NCI-H1930 (cell line): ENCODE data around the gene UBE2D4.
A peak's percentile ranks its signal among the peaks of the same experiment; 100 is the strongest.
"Not testable (repeated sequence)": the region's sequence is repeated elsewhere in the genome, so short reads cannot be mapped to it uniquely, and the experiment has no call there.

ENCODE experiments used
- DNase-seq, 2 experiments: peaks; one replicate each; lab custom pipeline; 2025; lab: John Stamatoyannopoulos, UW

Gene UBE2D4

GRCh38 chr7:43925984-43926797, at the start of gene UBE2D4:
Gene UBE2D4 (plus strand): TSS chr7:43926436. CDS start chr7:43926533, 97 bp downstream.
- peak; percentile 74 to 82 for DNase-seq

- DNase-seq = no peak
These were observed 49.1 kb upstream of the UBE2D4 start for GRCh38 chr7:43876976-43877745.

DNA sequence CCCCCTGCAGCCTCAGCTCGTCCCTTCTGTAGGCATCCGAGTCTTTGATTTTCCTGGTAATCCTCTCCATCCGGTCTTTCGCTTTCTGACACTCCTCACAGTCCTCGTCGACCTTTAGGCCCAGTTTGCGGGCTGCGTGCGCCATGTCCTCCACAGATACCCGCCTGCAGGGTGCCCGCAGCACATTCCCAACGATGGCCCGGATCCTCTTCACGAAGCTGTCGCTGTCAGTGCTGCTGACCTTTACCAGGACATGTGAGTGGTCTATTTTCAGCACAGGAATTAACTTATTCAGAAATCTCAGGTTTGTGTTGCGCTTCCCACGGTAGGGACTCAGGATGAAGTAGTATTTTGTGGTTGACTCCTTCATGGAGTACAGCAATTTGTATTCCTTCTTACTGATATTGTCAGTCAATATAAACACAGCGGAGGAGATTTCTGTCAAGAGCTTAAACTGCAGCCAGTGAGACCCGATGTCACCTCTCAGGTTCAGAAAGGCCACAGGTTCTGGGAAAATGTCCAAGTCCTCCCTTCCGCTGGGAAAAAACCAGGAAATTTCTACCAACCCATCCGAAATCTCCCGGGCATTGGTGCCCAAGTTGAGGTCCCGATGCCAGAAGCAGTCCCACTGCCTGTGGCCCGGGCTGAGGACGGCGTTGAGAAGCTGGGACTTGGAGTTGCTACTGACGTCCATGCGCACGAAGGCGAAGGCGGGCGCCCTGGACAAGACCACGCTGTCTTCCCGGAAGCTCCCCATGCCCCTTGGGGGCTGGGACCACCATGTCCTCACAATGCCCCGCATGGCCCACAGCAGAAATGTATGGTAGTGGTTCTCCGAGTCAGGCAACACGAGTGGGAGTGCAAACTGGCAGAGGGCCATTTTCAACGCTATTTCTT, 48.0 kb upstream of the UBE2D4 start:
- DNase-seq = no peak

GRCh38 chr7:43878867-43879266, 47.4 kb upstream of the UBE2D4 start:
- DNase-seq = no peak

DNA sequence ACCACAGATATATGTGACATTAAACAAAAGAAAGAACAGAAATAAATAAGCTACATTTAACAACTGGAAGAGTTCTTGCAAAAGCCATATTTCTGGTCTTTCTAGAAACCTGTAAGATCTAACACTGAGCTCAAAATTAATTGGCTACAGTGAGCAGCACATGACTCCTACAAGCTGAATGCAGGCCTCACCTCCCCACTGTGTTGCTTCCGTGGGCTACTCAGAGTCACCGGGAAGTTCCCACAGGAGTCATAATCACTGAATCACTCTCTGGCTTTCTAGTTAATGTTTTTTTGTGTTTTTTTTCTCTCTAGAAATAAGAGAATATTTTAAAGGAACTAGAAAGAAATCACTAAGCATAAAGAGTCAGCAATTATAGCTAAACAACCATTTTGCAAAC, 46.8 kb upstream of the UBE2D4 start:
- no peak for DNase-seq

GRCh38 chr7:43880596-43880995, 45.6 kb upstream of the UBE2D4 start:
- DNase-seq = no peak

DNA sequence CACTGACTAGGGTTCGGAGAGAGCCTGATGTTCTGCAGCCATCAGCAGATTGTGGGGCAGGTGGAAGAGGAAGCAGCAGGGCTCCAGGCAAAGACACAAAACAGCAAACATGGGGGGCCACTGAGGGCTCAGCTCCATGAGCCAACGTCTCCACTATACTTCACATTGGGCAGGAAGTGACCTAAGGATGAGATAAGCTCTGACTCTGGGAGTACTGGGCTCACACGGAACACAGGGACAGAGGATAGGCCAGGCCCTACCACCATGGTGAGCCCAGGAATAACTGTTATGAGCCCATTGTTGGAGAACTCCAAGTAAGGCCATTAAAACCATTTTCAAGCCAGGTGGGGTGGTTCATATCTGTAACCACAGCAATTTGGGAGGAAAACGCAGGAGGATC, 42.0 kb upstream of the UBE2D4 start:
- no peak for DNase-seq

- no peak for DNase-seq
These were observed 41.6 kb upstream of the UBE2D4 start for GRCh38 chr7:43884617-43885016.

- no peak for DNase-seq
These were observed 37.0 kb upstream of the UBE2D4 start for GRCh38 chr7:43888993-43889945.

- DNase-seq = no peak
These were observed 35.8 kb upstream of the UBE2D4 start for GRCh38 chr7:43890468-43890867.

GRCh38 chr7:43891069-43891955, 34.9 kb upstream of the UBE2D4 start:
- DNase-seq = no peak

DNA sequence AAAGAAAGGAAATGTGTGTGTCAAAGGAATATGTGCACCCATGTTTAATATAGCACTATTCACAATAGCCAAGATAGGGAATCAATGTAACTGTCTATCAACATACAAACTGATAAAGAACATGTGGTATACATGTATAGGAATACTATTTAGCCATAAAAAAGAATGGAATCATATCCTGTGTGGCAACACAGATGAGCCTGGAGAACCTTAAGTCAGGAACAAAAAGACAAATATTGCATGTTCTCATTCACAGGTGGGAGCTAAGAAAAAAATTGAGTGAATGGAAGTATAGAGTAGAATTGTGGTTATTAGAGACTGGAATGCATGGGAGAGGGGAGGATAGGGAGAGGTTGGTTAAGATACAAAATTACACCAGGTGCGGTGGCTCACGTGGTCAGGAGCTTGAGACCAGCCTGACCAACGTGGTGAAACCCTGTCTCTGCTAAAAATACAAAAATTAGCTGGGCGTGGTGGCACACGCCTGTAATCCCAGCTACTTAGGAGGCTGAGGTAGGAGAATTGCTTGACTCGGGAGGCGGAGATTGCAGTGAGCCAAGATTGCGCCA, 30.3 kb upstream of the UBE2D4 start:
- DNase-seq = no peak

DNA sequence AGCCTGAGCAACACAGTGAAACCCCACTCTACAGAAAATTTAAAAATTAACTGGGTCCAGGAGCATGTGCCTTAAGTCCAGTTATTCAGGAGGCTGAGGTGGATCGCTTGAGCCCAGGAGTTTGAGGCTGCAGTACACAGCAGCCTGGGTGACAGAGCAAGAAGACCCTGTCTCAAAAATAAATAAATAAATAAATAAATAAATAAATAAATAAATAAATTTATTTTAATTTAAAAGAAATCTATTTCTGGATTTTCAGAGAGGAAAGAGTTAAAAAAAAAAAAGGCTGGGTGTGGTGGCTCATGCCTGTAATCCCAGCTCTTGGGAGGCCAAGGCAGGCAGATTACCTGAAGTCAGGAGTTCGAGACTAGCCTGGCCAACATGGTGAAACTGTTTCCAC, 27.7 kb upstream of the UBE2D4 start:
- DNase-seq = not testable (repeated sequence)

DNA sequence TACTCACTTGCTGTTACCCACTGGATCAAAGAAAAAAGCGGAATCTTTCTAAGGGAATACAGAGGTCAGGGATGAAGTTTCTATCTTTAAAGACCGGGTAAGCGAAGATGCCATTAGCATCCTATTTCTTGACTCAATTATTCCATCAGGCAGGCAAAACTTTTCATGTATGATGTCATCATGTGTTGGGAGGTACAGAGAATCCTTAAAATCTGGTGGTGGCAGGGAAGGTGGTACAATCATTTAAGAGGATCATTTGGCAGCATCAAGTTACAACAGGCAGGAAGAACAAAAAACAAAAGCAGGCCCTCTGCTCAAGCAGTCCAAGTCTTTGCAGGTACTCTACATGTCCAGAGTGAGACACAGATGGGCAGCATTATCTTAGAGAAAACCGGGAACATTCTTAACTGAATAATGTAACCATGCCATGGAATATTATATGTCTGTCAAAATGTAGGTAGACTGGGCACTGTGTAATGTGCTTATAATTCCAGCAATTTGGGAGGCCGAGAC, 23.6 kb upstream of the UBE2D4 start:
- DNase-seq = no peak

DNA sequence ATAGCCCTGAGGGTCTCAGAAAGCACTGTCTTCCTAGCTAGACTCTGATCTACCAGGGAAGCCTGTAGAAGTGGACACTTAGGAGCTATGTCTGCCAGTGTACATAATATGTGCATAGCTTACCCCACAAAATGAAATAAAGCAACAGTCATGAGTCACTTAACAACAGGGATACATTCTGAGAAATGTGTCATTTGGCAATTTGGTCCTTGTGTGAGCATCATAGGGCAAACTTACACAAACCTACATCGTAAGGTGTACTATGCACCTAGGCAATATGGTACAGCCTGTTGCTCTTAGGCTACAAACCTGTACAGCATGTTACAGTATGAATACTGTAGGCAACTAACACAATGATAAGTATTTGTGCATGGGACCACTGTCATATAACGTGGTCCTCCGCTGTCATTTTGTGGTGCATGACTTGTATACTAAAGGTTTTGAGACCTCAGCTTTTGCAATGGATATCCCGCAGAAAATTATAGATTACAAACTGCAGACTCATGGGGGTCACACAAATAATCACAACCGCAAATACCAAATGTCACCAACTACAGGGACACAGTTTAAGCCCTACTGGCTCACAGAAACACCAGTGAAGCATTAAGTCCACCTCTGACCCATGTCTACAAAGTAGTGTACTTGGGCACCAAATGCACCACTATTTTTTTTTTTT, 21.6 kb upstream of the UBE2D4 start:
- no peak for DNase-seq

DNA sequence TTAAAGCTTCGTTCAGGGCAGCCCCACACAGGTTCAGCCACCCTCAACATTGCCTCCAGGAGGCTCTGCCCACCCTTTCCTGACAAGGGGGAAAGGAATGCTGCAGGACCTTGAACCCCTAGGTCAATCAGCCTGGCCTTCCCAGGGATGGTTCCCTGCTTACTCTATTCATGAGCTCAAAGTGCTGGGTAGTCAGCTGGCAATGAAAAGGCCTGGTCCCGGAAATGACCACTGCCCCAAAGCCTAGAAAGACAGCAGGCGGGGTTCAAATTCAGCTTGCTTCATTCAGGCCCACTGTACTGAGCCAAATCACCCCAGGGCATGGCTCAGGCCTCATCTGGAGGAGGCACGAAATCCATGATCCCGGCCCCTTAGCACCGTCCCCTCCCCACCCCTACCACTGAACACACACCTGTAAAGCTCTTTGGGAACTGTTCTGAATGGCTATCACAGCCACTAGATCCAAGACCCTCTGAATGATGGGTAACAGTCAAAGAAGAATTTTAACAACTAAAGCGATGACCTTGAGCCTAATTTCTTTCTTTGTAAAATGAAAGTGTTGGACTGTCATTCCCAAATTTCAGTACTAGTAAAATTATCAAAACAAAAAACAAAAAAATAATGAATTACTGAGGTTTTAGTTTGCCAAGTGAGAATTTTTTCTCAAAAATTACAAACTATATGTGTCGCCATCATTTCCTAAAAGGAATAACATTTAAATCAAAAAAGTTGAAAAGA, 20.9 kb upstream of the UBE2D4 start:
- DNase-seq = no peak

DNA sequence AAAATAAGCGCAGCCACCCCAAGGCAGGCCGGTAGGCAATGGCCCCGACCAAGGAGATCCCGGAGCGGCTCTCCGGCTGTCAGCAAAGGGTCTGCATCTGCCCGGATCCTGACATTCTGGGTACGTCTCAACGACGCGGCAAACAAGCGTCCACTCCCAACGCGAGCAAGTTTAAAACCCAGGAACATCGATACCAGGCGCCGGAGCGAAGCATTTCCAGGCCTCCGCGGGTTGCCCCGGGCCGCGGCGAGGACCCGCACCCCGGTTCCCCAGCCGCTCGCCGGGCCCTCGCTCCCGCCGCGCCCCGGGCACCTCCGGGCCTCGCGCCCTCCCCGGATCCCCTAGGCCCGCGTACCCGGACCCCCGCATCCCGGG, 20.3 kb upstream of the UBE2D4 start:
- peak in 1 of 2 experiments; percentile 8 for DNase-seq

DNA sequence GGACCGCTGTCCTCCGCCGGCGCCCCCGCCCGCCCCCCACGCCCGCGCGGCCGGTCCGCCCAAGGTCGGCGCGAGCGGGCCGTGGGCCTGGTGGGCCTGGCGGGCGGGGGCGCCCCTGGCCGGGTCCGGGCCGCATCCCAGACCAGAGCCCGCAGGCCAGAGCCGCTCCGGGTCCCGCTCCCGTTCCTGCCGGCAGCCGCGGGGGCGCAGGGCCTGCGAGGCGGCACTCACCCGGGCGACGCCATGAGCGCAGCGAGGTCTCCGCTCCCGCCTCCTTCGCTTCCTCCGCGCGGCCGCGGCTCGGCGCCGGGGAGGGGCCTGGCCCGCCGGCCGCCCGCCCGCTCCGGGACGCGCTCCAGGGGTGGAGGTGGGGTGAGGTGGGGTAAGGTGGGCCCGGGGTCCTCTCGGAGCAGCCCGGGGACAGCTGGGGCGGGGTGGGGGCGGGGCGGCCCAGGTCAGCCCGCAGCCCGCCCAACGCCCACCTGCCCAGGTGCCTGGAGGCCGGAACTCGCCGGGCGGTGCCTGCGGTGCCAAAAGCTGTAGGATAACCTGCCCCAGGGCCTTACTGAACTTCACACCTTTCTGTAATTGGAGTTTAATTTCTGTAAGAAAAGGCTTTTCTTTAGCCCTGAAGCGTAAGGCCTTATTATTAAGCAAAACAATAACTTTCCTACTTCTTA, 19.8 kb upstream of the UBE2D4 start, which contains the start of gene URGCP:
TSS of gene URGCP (minus strand) at position 266 of the 680 bp plus-strand sequence. CDS start at position 245, 21 bp downstream.
- peak in 1 of 2 experiments; percentile 21 for DNase-seq
